Measurements from ENCODE around the gene FAM177B.
"Not testable (repeated sequence)": the region's sequence is repeated elsewhere in the genome, so short reads cannot be mapped to it uniquely, and the experiment has no call there.

Gene FAM177B

DNA sequence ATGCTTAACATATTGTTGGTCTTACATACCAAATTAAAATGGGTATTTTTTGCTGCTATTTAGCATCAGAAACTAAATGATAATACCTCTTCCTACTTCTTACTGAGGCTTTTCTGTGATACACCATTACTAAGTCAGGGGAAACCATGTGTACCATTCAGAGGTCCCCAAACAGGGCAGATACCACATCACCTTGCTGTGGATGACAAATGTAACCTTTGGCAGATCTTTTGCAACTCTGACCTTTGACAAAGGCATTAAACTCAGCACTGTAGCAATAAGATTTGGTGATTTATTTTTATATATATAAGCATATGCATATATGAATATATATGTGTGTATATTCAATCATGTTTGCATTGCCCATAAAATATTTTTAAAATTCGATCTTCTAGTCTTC is 2.9 kb downstream of the FAM177B start:
- no peak for DNase-seq (ENCODE audit: low read depth, low spot score)

DNA sequence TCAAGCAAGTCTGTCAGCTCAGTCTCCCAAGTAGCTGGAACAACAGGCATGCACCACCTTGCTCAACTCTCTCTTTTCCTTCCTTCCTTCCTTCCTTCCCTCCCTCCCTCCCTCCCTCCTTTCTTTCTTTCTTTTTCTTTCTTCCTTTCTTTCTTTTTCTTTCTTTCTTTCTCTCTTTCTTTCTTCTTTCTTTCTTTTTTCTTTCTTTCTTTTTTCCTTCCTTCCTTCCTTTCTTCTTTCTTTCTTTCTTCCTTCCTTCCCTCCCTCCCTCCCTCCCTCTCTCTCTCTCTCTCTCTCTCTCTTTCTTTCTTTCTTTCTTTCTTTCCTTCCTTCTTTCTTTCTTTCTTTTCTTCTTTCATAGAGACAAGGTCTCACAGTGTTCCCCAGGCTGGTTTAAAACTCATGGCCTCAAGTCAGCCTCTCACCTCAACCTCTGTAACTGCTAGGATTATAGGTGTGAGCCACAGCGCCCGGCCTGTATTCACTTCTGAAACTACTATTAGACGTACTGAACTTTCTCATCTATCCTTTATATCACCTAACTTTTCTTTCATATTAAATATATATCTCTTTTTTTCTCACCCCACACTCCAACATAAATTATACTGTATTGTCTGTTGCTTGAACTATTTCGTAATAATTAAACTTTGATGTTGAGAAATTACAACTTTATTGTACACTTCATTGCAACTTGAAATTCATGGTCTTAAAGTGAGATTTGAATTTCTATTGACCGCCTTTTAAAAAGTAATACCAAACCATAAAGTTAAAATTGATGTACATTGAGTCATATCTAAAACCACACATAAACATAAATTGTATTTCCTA is 4.8 kb downstream of the FAM177B start:
- DNase-seq (ENCODE audit: low read depth, low spot score): not testable (repeated sequence)

GRCh38 chr1:222749927-222750326 is 12.9 kb downstream of the FAM177B start:
- DNase-seq (ENCODE audit: low read depth, low spot score): no peak

- no peak for DNase-seq (ENCODE audit: low read depth, low spot score)
Observed at GRCh38 chr1:222750651-222751050, 13.6 kb downstream of the FAM177B start.

DNA sequence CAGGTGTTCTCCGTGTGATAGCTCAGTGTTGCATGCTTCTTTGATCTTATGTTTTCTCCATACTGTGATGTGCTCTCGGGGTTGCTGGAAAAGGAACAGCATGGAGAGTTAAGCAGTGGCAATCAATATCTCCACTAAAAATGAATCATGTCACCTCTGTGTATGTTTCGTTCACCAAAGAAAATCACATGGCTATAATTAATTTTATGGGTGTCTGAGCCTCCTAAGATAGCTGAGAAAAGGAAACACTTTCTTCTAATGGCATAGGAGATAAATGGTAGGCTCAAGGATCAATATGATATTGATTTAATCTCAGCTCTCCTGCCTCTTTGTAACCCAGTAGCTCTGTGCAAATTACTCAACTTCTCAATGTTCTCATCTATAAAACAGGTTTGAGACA is 14.3 kb downstream of the FAM177B start:
- DNase-seq (ENCODE audit: low read depth, low spot score): no peak

DNA sequence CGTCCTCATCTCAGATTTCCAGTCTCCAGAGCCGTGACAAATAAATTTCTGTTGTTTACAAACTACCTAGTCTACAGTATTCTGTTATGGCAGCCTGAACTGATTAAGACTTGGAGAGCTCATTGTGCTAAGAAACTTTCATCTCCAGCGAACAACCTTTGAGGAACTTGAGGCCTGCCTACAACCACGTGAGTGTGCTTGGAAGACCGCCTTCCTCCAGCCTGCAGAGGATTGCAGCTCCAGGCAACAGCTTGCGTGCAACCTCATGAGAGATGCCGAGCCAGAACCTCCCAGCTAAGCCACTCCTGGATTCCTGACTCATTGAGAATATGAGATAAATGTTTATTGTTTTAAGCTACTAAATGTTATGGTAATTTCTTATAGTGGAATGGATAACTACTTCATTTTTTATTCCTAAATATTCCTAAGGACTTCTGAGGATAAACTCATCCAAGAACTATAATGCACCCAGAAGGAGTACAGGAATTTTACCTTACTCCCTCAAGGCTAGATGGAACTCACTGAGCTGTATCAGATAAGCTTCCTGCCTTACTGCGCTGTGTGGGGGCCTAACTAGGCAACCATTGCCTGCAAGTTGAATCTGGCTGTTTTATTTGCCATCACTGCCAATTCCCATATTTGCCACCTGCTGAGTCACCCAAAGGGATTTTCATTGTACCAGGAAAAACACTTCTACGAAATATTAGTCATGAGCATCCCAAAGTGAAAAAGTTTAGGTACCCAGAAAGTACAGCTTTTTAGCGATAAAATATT is 17.6 kb downstream of the FAM177B start:
- DNase-seq (ENCODE audit: low read depth, low spot score): no peak

DNA sequence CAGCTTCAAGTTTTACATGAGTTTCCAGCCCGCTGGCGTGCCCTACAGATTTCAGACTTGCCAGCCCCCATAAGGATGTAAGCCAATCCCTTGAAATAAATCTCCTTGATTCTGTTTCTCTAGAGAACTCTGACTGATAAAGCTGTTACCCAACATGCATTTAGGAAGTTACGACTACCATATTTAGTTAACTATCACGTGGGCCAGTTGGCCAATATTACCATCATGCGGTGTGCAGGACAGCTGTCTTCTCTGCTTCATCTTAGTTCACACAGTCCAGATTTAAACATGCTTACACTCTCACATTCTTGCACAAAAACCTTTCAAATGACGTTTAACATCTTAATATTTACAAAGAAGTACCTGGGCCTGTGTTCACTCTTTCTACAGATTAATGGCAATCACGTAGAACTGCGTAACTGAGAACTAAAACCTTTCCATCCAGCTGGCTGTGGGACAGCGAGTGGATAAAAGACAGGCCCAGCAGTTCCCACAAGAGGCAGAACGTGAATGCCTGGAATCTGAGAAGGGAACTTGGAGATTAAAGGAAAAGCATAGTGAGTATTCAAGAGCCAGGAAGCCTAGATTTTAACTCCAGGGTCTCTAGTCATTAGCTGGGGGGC is 20.8 kb downstream of the FAM177B start:
- no peak for DNase-seq (ENCODE audit: low read depth, low spot score)

DNA sequence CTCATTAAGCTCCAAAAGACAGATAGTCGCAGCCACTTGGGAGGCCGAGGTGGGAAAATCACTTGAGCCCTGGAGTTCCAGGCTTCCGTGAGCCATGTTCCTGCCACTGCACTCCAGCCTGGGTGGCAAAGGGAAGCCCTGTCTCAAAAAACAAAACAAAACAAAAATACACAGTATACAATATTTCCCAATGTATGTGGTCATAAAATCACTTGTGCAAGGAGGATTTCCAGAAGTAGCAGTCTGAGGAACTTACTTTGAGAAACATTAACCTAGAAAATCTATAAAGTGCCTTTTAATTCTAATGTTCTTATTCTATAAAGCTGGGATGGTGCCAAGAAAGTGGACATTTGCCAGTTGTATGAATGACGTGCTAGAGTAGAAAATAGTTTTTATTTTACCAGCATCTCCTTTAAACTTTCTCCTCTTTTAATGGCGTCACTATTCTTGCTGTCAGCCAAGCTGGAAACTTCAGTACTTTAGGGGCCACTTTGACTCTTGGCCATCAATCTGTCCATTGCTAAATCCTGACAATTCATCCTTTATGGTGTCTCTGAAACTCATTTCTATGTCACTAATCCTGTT is 22.5 kb downstream of the FAM177B start:
- no peak for DNase-seq (ENCODE audit: low read depth, low spot score)

DNA sequence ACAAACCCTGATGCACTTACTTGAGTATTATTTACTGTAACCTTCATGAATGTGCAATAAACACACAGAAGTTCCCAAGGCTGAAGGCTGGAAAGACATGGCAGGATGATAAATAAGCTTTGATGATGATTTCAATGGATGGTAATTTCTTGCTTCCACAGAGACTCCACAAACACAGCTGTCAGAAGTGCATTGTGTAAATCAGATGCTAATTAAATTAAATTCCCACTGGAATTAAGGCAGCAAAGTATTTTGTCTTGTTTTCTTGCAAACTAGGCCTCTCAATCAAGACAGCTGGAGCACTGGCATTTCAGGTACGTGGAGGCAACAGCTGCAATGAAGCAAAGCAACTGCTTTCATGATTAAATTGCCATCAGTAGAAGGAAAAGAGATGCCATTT is 24.1 kb downstream of the FAM177B start:
- DNase-seq (ENCODE audit: low read depth, low spot score): no peak

GRCh38 chr1:222762178-222762577 is 25.2 kb downstream of the FAM177B start:
- DNase-seq (ENCODE audit: low read depth, low spot score): not testable (repeated sequence)

DNA sequence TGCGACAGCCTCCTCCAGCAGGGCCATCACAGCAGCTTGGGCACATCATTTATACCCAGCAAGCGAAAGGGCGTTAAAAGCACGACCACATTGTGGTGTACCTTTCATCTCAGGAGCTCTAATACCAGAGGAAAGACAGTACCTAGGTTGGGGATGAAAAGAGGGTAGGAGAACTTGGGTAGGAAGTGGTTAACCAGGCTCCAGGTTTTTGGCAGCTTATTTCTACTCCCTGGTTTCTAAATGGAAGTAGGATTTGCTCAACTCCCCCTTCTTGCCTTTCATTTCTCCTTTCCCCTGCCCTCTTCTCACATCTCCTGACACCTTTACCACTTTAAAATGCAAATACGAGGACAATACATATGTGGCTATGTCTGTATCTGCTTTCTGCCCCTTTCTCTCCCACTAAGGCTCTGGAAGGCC is 30.2 kb downstream of the FAM177B start:
- no peak for DNase-seq (ENCODE audit: low read depth, low spot score)

- DNase-seq (ENCODE audit: low read depth, low spot score): no peak
Observed at GRCh38 chr1:222768592-222768991, 31.6 kb downstream of the FAM177B start.

DNA sequence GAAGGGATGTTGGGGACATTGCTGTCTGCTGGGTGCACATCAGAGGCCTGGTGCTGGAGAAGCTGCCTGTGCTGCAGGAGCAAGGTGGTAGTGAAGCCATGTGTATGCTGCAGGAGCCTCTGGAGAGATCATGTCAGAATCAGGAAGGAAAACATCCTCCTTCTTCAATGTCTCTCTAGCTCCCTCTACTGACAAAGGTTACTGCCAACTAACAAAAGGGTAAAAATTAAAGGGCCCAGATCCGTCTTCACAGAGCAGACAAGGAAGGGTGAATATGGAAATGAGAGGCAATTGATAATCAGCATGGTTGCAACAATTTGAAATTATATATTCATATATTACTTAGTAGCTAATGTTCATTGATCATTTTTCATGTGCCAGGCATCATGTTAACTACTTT is 32.2 kb downstream of the FAM177B start:
- no peak for DNase-seq (ENCODE audit: low read depth, low spot score)

GRCh38 chr1:222769971-222770620 is 33.1 kb downstream of the FAM177B start:
- DNase-seq (ENCODE audit: low read depth, low spot score): no peak

DNA sequence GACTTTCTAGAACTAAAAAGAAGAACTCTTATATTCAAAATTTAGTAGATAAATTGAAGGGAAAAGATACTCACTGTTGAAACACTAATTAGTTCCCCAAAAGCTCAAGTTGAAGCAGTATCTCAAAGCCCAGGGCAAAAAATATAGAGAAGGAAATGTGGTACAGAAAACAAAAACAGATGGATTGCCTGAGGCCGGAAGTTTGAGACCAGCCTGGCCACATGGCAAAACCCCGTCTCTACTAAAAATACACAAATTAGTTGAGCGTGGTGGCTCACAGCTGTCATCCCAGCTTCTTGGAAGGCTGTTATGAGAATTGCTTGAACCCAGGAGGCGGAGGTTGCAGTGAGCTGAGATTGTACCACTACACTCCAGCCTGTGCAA is 36.0 kb downstream of the FAM177B start:
- DNase-seq (ENCODE audit: low read depth, low spot score): no peak

GRCh38 chr1:222777463-222777862 is 40.5 kb downstream of the FAM177B start:
- no peak for DNase-seq (ENCODE audit: low read depth, low spot score)

GRCh38 chr1:222777977-222778376 is 41.0 kb downstream of the FAM177B start:
- no peak for DNase-seq (ENCODE audit: low read depth, low spot score)

GRCh38 chr1:222781251-222781650 is 44.2 kb downstream of the FAM177B start:
- DNase-seq (ENCODE audit: low read depth, low spot score): no peak

DNA sequence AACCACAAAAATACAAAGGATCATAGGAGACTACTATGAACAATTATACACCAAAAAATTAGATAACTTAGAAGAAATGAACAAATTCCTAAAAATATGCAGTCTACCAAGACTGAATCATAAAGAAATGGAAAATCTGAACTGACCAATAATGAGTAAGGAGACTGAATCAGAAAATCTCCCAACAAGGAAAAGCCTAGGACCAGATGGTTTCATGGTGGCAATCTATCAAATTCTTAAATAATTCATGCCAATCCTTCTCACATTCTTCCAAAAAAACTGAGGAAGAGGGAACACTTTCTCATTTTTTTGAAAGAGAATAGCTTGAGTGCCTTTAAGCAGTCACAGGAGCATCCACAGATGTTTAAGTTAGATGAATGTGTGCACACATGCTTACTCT is 46.0 kb downstream of the FAM177B start:
- no peak for DNase-seq (ENCODE audit: low read depth, low spot score)

- DNase-seq (ENCODE audit: low read depth, low spot score): no peak
Observed at GRCh38 chr1:222784371-222784770, 47.4 kb downstream of the FAM177B start.

- no peak for DNase-seq (ENCODE audit: low read depth, low spot score)
Observed at GRCh38 chr1:222784916-222785315, 47.9 kb downstream of the FAM177B start.

GRCh38 chr1:222785529-222785928 is 48.5 kb downstream of the FAM177B start:
- no peak for DNase-seq (ENCODE audit: low read depth, low spot score)
